OCI-LY7 (cell line): ENCODE results near the gene MIAT. TPM values are rescaled to one million over a fixed set of nuclear protein-coding genes. Genes with fewer than 3 reads are reported as not detected.

Source experiments
- BruUV-seq: library from RNA; stranded (reverse); fragments of 400-500 nt; replicated peaks from 2 replicates; lab custom pipeline; 2021; lab: Mats Ljungman, UMichigan
- CTCF ChIA-PET: fragments of 300-600 bp; sonication (Branson Sonifier 250); formaldehyde crosslinking; loops from one replicate; lab custom pipeline; 2022; ENCODE audit warnings: antibody characterized with exemption; ENCODE audit not compliant: unreplicated experiment; lab: Charles Lee
- POLR2A ChIA-PET: fragments of 300-600 bp; sonication (Branson Sonifier 250); formaldehyde crosslinking; loops from one replicate; lab custom pipeline; 2022; ENCODE audit warnings: antibody characterized with exemption; lab: Charles Lee
- DNase-seq: peaks from one replicate; pipeline ENCODE4 v3.0.0-alpha.2; 2015; ENCODE audit warnings: low spot score
- H2AFZ ChIP-seq: fragments of 200-600 bp; sonication (generic), shearing (Covaris generic); 2 replicates; pipeline ENCODE4 v1.6.1; 2014; ENCODE audit warnings: mild to moderate bottlenecking, antibody characterized with exemption, low read length, moderate library complexity
- H3K27ac ChIP-seq: fragments of 200-600 bp; sonication (generic); 2 replicates; pipeline ENCODE4 v1.5.1; 2014; ENCODE audit warnings: mixed run types, low read depth, mild to moderate bottlenecking, moderate library complexity, low read length, inconsistent platforms; ENCODE audit not compliant: poor library complexity, severe bottlenecking
- H3K36me3 ChIP-seq: fragments of 200-600 bp; sonication (generic); 2 replicates; pipeline ENCODE4 v1.6.1; 2014; ENCODE audit warnings: mild to moderate bottlenecking, antibody characterized with exemption, low read length, moderate library complexity, mixed read lengths; ENCODE audit not compliant: insufficient read depth
- H3K4me1 ChIP-seq: fragments of 200-600 bp; sonication (generic); 2 replicates; pipeline ENCODE4 v1.5.1; 2014; ENCODE audit warnings: mild to moderate bottlenecking, low read length; ENCODE audit not compliant: insufficient read depth, poor library complexity, severe bottlenecking
- H3K4me2 ChIP-seq: fragments of 200-600 bp; sonication (generic); 2 replicates; pipeline ENCODE4 v1.6.1; 2014; ENCODE audit warnings: mild to moderate bottlenecking, low read length
- H3K4me3 ChIP-seq: fragments of 200-600 bp; sonication (generic); 2 replicates; pipeline ENCODE4 v1.5.1; 2014; ENCODE audit warnings: mild to moderate bottlenecking, low read depth, low read length; ENCODE audit not compliant: poor library complexity, severe bottlenecking
- H3K79me2 ChIP-seq: fragments of 200-600 bp; sonication (generic); 2 replicates; pipeline ENCODE4 v1.6.1; 2016; ENCODE audit warnings: low read depth, mild to moderate bottlenecking, low read length, moderate library complexity, mixed read lengths; ENCODE audit not compliant: insufficient read depth
- H3K9me2 ChIP-seq: fragments of 200-600 bp; sonication (generic); 2 replicates; pipeline ENCODE4 v1.6.1; 2016; ENCODE audit warnings: mild to moderate bottlenecking, low read length, mixed read lengths; ENCODE audit not compliant: insufficient read depth
- H3K9me3 ChIP-seq: fragments of 200-600 bp; sonication (generic); 2 replicates; pipeline ENCODE4 v1.6.1; 2014; ENCODE audit warnings: mild to moderate bottlenecking, mixed run types, low read length, mixed read lengths
- H4K20me1 ChIP-seq: fragments of 200-600 bp; sonication (generic); 2 replicates; pipeline ENCODE4 v1.6.1; 2014; ENCODE audit warnings: mild to moderate bottlenecking, antibody characterized with exemption, low read length, moderate library complexity, mixed read lengths; ENCODE audit not compliant: insufficient read depth
- CTCF ChIP-seq: fragments of 200-600 bp; sonication (generic); conservative IDR thresholded peaks from 2 replicates; pipeline ENCODE4 v1.5.1; 2014; ENCODE audit warnings: mild to moderate bottlenecking, antibody characterized with exemption, low read length, moderate library complexity, mixed read lengths
- EZH2phosphoT487 ChIP-seq: fragments of 200-600 bp; sonication (generic); IDR thresholded peaks from 2 replicates; pipeline ENCODE4 v1.6.1; 2018; ENCODE audit warnings: low read depth, borderline replicate concordance, mild to moderate bottlenecking, mixed run types, antibody characterized with exemption, low read length, moderate library complexity, mixed read lengths
- intact Hi-C: fragments of 100-400 bp; cut with micrococcal nuclease; formaldehyde crosslinking; loops from one replicate; pipeline ENCODE4 v1.10.0; 2022; ENCODE audit not compliant: unreplicated experiment
- total RNA-seq, 2 experiments: library from RNA; depleted of rRNA in 1 of 2; stranded (reverse); fragments of >200 nt in 1 of 2; shearing (Covaris generic) in 1 of 2; gene quantifications; 2 replicates each; pipeline ENCODE4 v1.2.3, GENCODE V29; 2014 to 2022

Gene MIAT
- total RNA-seq, 2 experiments from 2014 or later: 4.1 to 8.7 TPM

DNA sequence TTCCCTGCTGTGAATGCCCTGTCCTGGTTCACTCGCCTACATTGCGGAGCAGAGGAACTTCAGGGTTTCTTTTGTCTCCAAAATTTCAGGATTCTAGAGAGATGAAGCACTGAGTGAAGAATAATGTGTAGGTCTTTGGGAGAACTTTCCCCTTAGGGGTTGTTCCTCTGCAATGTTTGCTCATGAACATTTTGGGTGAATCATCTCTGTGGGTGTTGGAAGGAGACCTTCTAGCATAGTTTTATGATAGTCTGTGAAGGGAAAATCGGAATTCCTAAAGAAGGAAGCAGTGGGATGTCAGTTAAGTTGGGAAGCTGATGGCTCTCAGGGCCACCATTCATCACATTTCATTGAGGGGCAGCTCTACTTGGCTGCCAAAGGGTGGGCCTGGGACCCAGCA, 64.8 kb downstream of the MIAT start:
- CTCF ChIA-PET: no interaction called here
- TF ChIP-seq CTCF (no peak), EZH2phosphoT487 (no peak)
- H2AFZ ChIP-seq: no peak overlapping the region
- no peaks in the 10 kb centered on the region for H3K9me3 ChIP-seq
- peaks cover 39% of the 10 kb centered on the region for H3K36me3 ChIP-seq
- H3K4me2 ChIP-seq: no peak overlapping the region
- H3K4me3 ChIP-seq: no peak overlapping the region
- H3K27ac ChIP-seq: no peak overlapping the region
- no peaks in the 10 kb centered on the region for H3K4me1 ChIP-seq
- DNase-seq: no peak
- no TSS peak for BruUV-seq
- no peaks in the 10 kb centered on the region for H4K20me1 ChIP-seq
- intact Hi-C loops: no loop called here
- POLR2A ChIA-PET: no interaction called here
- no peaks in the 10 kb centered on the region for H3K9me2 ChIP-seq
- no peaks in the 10 kb centered on the region for H3K79me2 ChIP-seq

- no peak overlapping the region for H3K4me3 ChIP-seq
- no peaks in the 10 kb centered on the region for H4K20me1 ChIP-seq
- H3K36me3 ChIP-seq: peaks cover 17% of the 10 kb centered on the region
- intact Hi-C loops: no loop called here
- ChIA-PET CTCF (no interaction called here), POLR2A (no interaction called here)
- no peak overlapping the region for H3K4me2 ChIP-seq
- no peaks in the 10 kb centered on the region for H3K9me3 ChIP-seq
- H3K9me2 ChIP-seq: no peaks in the 10 kb centered on the region
- no peak overlapping the region for H2AFZ ChIP-seq
- no peak for TF ChIP-seq EZH2phosphoT487
- TF ChIP-seq CTCF: no peak
- no peak overlapping the region for H3K27ac ChIP-seq
- H3K79me2 ChIP-seq: no peaks in the 10 kb centered on the region
- no peaks in the 10 kb centered on the region for H3K4me1 ChIP-seq
- BruUV-seq: no TSS peak
- DNase-seq: no peak
Measured at GRCh38 chr22:26724414-26724813, 67.0 kb downstream of the MIAT start.

DNA sequence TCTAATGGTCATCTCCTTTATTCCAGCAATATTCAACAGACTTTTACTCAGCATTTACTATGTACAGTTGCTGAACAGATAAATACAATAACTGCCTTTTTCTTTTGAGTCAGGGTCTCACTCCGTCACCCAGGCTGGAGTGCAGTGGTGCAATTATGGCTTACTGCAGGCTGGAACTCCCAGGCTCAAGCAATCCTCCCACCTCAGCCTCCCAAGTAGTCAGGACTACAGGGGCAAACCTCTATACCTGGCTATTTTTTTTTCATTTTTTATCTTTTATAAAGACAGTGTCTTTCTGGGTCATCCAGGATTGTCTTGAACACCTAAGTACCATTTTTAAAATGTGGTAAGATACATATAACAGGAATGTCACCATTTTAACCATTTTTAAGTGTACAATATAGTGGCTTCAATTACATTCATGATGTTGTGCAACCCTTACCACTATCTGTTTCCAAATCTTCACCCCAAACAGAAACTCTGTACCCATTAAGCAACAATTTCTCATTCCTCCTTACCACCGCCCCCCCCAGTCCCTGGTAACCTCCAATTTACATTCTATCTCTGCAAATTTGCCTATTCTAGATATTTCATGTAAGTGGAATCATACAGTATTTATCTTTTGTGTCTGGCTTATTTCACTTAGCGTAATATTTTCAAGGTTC, 67.8 kb downstream of the MIAT start:
- TF ChIP-seq EZH2phosphoT487 (no peak), CTCF (no peak)
- no peak overlapping the region for H3K4me3 ChIP-seq
- no peaks in the 10 kb centered on the region for H3K4me1 ChIP-seq
- H3K9me3 ChIP-seq: no peaks in the 10 kb centered on the region
- H3K79me2 ChIP-seq: no peaks in the 10 kb centered on the region
- H3K9me2 ChIP-seq: no peaks in the 10 kb centered on the region
- H3K27ac ChIP-seq: no peak overlapping the region
- H2AFZ ChIP-seq: no peak overlapping the region
- CTCF ChIA-PET: no interaction called here
- BruUV-seq: no TSS peak
- no peak for DNase-seq
- POLR2A ChIA-PET: no interaction called here
- H4K20me1 ChIP-seq: no peaks in the 10 kb centered on the region
- H3K36me3 ChIP-seq: peaks cover 19% of the 10 kb centered on the region
- intact Hi-C loops: no loop called here
- H3K4me2 ChIP-seq: no peak overlapping the region
